MCF 10A (cell line): ENCODE measurements around the gene TLL2. TPM values are rescaled to one million over a fixed set of nuclear protein-coding genes. Genes with fewer than 3 reads are reported as not detected.

Experiments used
- BruUV-seq: library from RNA; stranded (reverse); fragments of 400-500 nt; replicated peaks from 2 replicates; lab custom pipeline; 2021; lab: Mats Ljungman, UMichigan
- CTCF ChIA-PET: fragments of 300-600 bp; sonication (Branson Sonifier 250); formaldehyde crosslinking; extraction: SDS; loops from one replicate; lab custom pipeline; 2021; ENCODE audit warnings: antibody characterized with exemption, inconsistent platforms; lab: Yijun Ruan, JAX
- POLR2A ChIA-PET: fragments of 300-600, 350-650 bp; sonication (Branson Sonifier 250); formaldehyde crosslinking; extraction: SDS; loops from one replicate; lab custom pipeline; 2020; ENCODE audit warnings: antibody characterized with exemption, inconsistent platforms; lab: Yijun Ruan, JAX
- DNase-seq: peaks from one replicate; pipeline ENCODE4 v3.0.0-alpha.2; 2018; ENCODE audit not compliant: unreplicated experiment
- H3K27ac Mint-ChIP-seq: one replicate; pipeline ENCODE4 v1.8.0; 2022; ENCODE audit warnings: mild to moderate bottlenecking, low read depth, mixed read lengths; ENCODE audit not compliant: unreplicated experiment
- H3K27me3 Mint-ChIP-seq: one replicate; pipeline ENCODE4 v1.8.0; 2022; ENCODE audit warnings: mixed read lengths; ENCODE audit not compliant: insufficient read depth, unreplicated experiment
- H3K36me3 Mint-ChIP-seq: one replicate; pipeline ENCODE4 v1.8.0; 2022; ENCODE audit warnings: mild to moderate bottlenecking, moderate library complexity, mixed read lengths; ENCODE audit not compliant: insufficient read depth, unreplicated experiment
- H3K4me1 Mint-ChIP-seq: one replicate; pipeline ENCODE4 v1.8.0; 2022; ENCODE audit warnings: mixed read lengths; ENCODE audit not compliant: insufficient read depth, unreplicated experiment
- H3K4me3 Mint-ChIP-seq: one replicate; pipeline ENCODE4 v1.8.0; 2022; ENCODE audit warnings: mild to moderate bottlenecking, moderate library complexity, mixed read lengths; ENCODE audit not compliant: unreplicated experiment
- H3K9me3 Mint-ChIP-seq: one replicate; pipeline ENCODE4 v1.8.0; 2022; ENCODE audit warnings: mixed read lengths; ENCODE audit not compliant: unreplicated experiment
- intact Hi-C: fragments of 100-400 bp; cut with micrococcal nuclease; formaldehyde crosslinking; loops from 2 replicates; pipeline ENCODE4 v1.14.1; 2022
- total RNA-seq: library from RNA; stranded (reverse); gene quantifications from 2 replicates; pipeline ENCODE4 v1.2.3, GENCODE V29; 2022
- TF ChIP-seq, protein P1 (sequence below): fragments of 200-600 bp; IDR thresholded peaks from one replicate; pipeline ENCODE4 v1.8.0; 2022; ENCODE audit warnings: antibody characterized with exemption, mild to moderate bottlenecking; ENCODE audit not compliant: unreplicated experiment

TLL2 gene
- total RNA-seq, 1 experiment from 2014 or later = not detected

DNA sequence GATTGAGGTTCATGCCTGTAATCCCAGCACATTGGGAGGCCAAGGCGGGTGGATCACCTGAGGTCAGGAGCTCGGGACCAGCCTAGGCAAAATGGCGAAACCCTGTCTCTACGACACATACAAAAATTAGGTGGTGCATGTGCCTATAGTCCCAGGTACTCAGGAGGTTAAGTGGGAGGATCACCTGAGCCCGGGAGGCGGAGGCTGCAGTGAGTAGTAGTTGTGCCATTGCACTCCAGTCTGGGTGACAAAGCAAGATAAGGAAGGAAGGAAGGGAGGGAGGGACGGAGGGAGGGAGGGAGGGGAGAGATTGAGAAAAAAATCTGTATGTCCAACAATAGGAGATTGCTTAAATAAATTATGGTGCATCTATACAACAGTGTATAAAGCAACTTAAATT, 13.2 kb downstream of the TLL2 start:
- intact Hi-C loops = no loop called here
- H3K27me3 Mint-ChIP-seq = no peaks in the 10 kb centered on the region
- no peaks in the 10 kb centered on the region for H3K9me3 Mint-ChIP-seq

DNA sequence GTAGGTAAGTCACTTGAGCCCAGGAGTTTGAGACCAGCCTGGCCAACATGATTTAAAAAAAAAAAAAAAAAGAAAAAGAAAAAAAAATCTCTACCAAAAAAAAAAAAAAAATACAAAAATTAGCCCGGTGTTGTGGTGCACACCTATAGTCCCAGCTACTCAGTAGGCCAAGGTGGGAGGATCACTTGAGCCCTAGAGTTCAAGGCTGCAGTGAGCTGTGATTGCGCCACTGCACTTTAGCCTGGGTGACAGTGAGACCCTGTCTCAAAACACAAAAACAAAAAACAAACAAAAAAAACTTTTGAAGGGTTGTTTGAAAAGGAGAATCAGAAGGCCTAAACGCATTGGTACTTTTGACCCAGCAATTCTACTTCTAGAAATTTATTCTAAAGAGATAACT, 13.7 kb downstream of the TLL2 start:
- DNase-seq = no peak
- no TSS peak for BruUV-seq
- H3K27me3 Mint-ChIP-seq = no peaks in the 10 kb centered on the region
- ChIA-PET POLR2A (no interaction called here), CTCF (interaction anchor here (0.6 to 0.7 kb wide), 2 partner anchors 10 to 1022 kb away, joined by 3 to 4 read pairs; no protein-coding TSS in a partner anchor)
- TF ChIP-seq, protein P1, sequence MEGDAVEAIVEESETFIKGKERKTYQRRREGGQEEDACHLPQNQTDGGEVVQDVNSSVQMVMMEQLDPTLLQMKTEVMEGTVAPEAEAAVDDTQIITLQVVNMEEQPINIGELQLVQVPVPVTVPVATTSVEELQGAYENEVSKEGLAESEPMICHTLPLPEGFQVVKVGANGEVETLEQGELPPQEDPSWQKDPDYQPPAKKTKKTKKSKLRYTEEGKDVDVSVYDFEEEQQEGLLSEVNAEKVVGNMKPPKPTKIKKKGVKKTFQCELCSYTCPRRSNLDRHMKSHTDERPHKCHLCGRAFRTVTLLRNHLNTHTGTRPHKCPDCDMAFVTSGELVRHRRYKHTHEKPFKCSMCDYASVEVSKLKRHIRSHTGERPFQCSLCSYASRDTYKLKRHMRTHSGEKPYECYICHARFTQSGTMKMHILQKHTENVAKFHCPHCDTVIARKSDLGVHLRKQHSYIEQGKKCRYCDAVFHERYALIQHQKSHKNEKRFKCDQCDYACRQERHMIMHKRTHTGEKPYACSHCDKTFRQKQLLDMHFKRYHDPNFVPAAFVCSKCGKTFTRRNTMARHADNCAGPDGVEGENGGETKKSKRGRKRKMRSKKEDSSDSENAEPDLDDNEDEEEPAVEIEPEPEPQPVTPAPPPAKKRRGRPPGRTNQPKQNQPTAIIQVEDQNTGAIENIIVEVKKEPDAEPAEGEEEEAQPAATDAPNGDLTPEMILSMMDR = no peak
- peaks cover 4% of the 10 kb centered on the region for H3K36me3 Mint-ChIP-seq
- intact Hi-C loops = no loop called here
- no peak overlapping the region for H3K27ac Mint-ChIP-seq
- no peaks in the 10 kb centered on the region for H3K9me3 Mint-ChIP-seq
- peaks cover 14% of the 10 kb centered on the region for H3K4me1 Mint-ChIP-seq
- H3K4me3 Mint-ChIP-seq = no peak overlapping the region

More for the DNA sequence above, 13.2 kb downstream of the TLL2 start:
- ChIA-PET CTCF (interaction anchor here (0.6 to 4.6 kb wide), 4 partner anchors 9 to 1021 kb away, joined by 3 to 36 read pairs (median 22); partner anchors contain the start of gene TLL2), POLR2A (no interaction called here)
- Mint-ChIP-seq H3K36me3 (peaks cover 4% of the 10 kb centered on the region), H3K27ac (no peak overlapping the region), H3K4me3 (no peak overlapping the region), H3K4me1 (peaks cover 14% of the 10 kb centered on the region)
- BruUV-seq = no TSS peak
- DNase-seq = no peak
- TF ChIP-seq, protein P1 = no peak

DNA sequence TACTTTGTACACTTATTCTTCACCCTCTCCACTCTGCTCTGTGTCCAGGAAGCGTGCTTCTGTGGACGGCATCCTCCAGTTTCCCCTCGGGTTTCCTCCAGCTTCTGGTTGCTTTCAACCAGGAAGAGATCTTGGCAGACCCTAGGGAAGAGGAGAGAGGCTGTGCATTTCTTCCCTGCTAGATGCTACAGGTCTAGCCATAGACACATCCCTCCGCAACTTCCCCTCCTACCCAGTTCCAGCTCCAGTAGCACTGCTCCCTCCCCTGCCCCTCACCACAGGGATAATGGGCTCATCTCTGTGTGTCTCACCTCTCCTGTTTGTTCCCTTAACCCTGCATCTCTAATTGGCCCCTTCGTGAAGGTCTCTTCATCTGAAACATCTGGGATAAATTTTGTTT, 16.3 kb downstream of the TLL2 start:
- peaks cover 11% of the 10 kb centered on the region for H3K27me3 Mint-ChIP-seq
- intact Hi-C loops = no loop called here

GRCh38 chr10:96496281-96496925, 17.3 kb downstream of the TLL2 start:
- H3K27me3 Mint-ChIP-seq = peaks cover 11% of the 10 kb centered on the region
- no peak overlapping the region for H3K4me3 Mint-ChIP-seq
- peak; percentile 47 for DNase-seq
- ChIA-PET POLR2A (interaction anchor here (0.6 to 1.0 kb wide), 3 partner anchors 14 to 75 kb away, joined by 3 read pairs; no protein-coding TSS in a partner anchor), CTCF (interaction anchor here (0.6 to 2.8 kb wide), 4 partner anchors 9 to 78 kb away, joined by 3 to 22 read pairs (median 4); no protein-coding TSS in a partner anchor)
- TF ChIP-seq, protein P1 = no peak
- no peaks in the 10 kb centered on the region for H3K9me3 Mint-ChIP-seq
- peaks cover 2% of the 10 kb centered on the region for H3K36me3 Mint-ChIP-seq
- no peaks in the 10 kb centered on the region for H3K4me1 Mint-ChIP-seq
- no TSS peak for BruUV-seq
- intact Hi-C loops = no loop called here
- no peak overlapping the region for H3K27ac Mint-ChIP-seq

More for the DNA sequence above, 16.3 kb downstream of the TLL2 start:
- no peaks in the 10 kb centered on the region for H3K9me3 Mint-ChIP-seq
- H3K27ac Mint-ChIP-seq = no peak overlapping the region
- BruUV-seq = no TSS peak
- peaks cover 4% of the 10 kb centered on the region for H3K36me3 Mint-ChIP-seq
- peaks cover 9% of the 10 kb centered on the region for H3K4me1 Mint-ChIP-seq
- POLR2A ChIA-PET = no interaction called here
- TF ChIP-seq, protein P1 = no peak
- CTCF ChIA-PET = interaction anchor here (1.2 to 2.8 kb wide), 4 partner anchors 10 to 163 kb away, joined by 3 to 22 read pairs (median 4); no protein-coding TSS in a partner anchor
- no peak for DNase-seq
- no peak overlapping the region for H3K4me3 Mint-ChIP-seq
